ENCODE data around the gene EFR3B. TPM values are rescaled to one million over a fixed set of nuclear protein-coding genes. Genes with fewer than 3 reads are reported as not detected.

Gene EFR3B
- total RNA-seq, 1 experiment from 2014 or later: 7.0 TPM

- no peak overlapping the region for H3T11ph ChIP-seq (ENCODE audit: low read length)
- H3K79me1 ChIP-seq (ENCODE audit: insufficient read depth, low read depth, low read length, poor library complexity, severe bottlenecking): no peaks in the 10 kb centered on the region
- H3K4me1 ChIP-seq (ENCODE audit: insufficient read depth, low read length): peaks cover 5% of the 10 kb centered on the region; the same call in 1 of the 2 replicates
- no peak overlapping the region for H3K4ac ChIP-seq (ENCODE audit: low read depth, low read length)
- H4K20me1 ChIP-seq (ENCODE audit: control insufficient read depth, insufficient read depth, insufficient read length): no peaks in the 10 kb centered on the region
- H3K18ac ChIP-seq (ENCODE audit: insufficient read length, low read depth, low read length): no peak overlapping the region
- no peak overlapping the region for H2BK20ac ChIP-seq (ENCODE audit: low read depth, low read length, poor library complexity, severe bottlenecking)
- H3K4me2 ChIP-seq (ENCODE audit: insufficient read depth, insufficient read length, low read length): no peak overlapping the region
- no peak overlapping the region for H2BK12ac ChIP-seq (ENCODE audit: insufficient read length, low read depth, low read length)
- no peak overlapping the region for H4K5ac ChIP-seq (ENCODE audit: insufficient read length, low read depth, low read length)
- no peak overlapping the region for H3K23ac ChIP-seq (ENCODE audit: insufficient read length, low read depth, low read length)
- peaks cover 3% of the 10 kb centered on the region for H3K23me2 ChIP-seq (ENCODE audit: insufficient read length, low read depth, low read length, poor library complexity, severe bottlenecking)
- no peaks in the 10 kb centered on the region for H3K9me3 ChIP-seq (ENCODE audit: control insufficient read depth, low read depth, low read length)
- no peaks in the 10 kb centered on the region for H3K27me3 ChIP-seq (ENCODE audit: insufficient read depth, low read length)
- H2BK5ac ChIP-seq (ENCODE audit: insufficient read length, low read length): no peak overlapping the region
- no peak for TF ChIP-seq CTCF (conservative IDR thresholded peaks at IDR 0.05)
- DNase-seq: no peak
- no peaks in the 10 kb centered on the region for H3K9me3 Mint-ChIP-seq
- H4K8ac ChIP-seq (replicated peaks; ENCODE audit: insufficient read length, low read depth, low read length): no peak overlapping the region
- peaks cover 10 to 26% (median 14%) of the 10 kb centered on the region in 3 experiments for H3K36me3 Mint-ChIP-seq (ENCODE audit: insufficient read depth in 1 of 3, low read depth in 3 of 3)
- H3K27ac ChIP-seq (ENCODE audit: insufficient read length, low read depth, low read length): no peak overlapping the region
- no peak overlapping the region for H4K91ac ChIP-seq (ENCODE audit: insufficient read length, low read depth, low read length)
- no peak overlapping the region for H2AK5ac ChIP-seq (ENCODE audit: insufficient read length, low read length)
- no peaks in the 10 kb centered on the region for H3K79me2 ChIP-seq (ENCODE audit: insufficient read depth, low read length)
- H3K4me1 Mint-ChIP-seq: peaks cover 20 to 21% of the 10 kb centered on the region in 2 experiments
- no peak overlapping the region for H3K9ac ChIP-seq (ENCODE audit: extremely low read depth, insufficient read length, low read length)
- no peak overlapping the region for H3K4me3 Mint-ChIP-seq
- H2BK15ac ChIP-seq (ENCODE audit: low read depth, low read length): no peak overlapping the region
- H3K27ac Mint-ChIP-seq: peak overlapping the region; percentile 56 to 88 (median 78); a peak in 4 of 7 replicates
- no peak overlapping the region for H2BK120ac ChIP-seq (ENCODE audit: low read depth, low read length, poor library complexity, severe bottlenecking)
- no peaks in the 10 kb centered on the region for H3K27me3 Mint-ChIP-seq (ENCODE audit: low read depth)
- H3K14ac ChIP-seq (ENCODE audit: insufficient read depth, low read length): no peak overlapping the region
- no CpG with 5 or more reads among the region's 2 CpGs for whole genome bisulfite sequencing (ENCODE audit: extremely low coverage, insufficient read length, low lambda C conversion rate)
- H3K56ac ChIP-seq (ENCODE audit: insufficient read length, low read depth, low read length): no peak overlapping the region
- no peak overlapping the region for H2AFZ ChIP-seq (ENCODE audit: low read length)
Observed at GRCh38 chr2:25098056-25098455, 56.2 kb downstream of the EFR3B start.
